K562 (cell line): ENCODE results near the gene SUGT1. TPM values are rescaled to one million over a fixed set of nuclear protein-coding genes. Genes with fewer than 3 reads are reported as not detected.

Source experiments
- USF2 ChIP-seq: sonication (generic); formaldehyde crosslinking; IDR thresholded peaks from 2 replicates; pipeline ENCODE4 v1.5.0; 2020; ENCODE audit warnings: missing genetic modification reagents
- polyA plus RNA-seq, 8 experiments: library from polyadenylated mRNA; depleted of rRNA in 4 of 8; stranded (reverse) in 5 of 8; unstranded in 3 of 8; fragments of >200 nt; fragmentation: Nextera tagmentation in 2 of 8; fragmentation: Illumina TruSeq in 1 of 8; extraction: Ambion mirVana in 2 of 8; extraction: Trizol in 1 of 8; gene quantifications; 2 replicates each; pipeline versions ENCODE4 v1.2.1 to v1.2.3, GENCODE V29; 2011 to 2014; ENCODE audit warnings: inconsistent platforms in 1 of 8, missing spikeins in 1 of 8
- total RNA-seq, 7 experiments: library from RNA; depleted of rRNA in 6 of 7; stranded (reverse); fragments of >200 nt in 6 of 7; fragmentation: Illumina TruSeq in 2 of 7; extraction: Trizol in 2 of 7; gene quantifications; 2 replicates each; pipeline versions ENCODE4 v1.2.1 to v1.2.3, GENCODE V29; 2011 to 2021; ENCODE audit warnings: low replicate concordance in 1 of 7
- TF ChIP-seq, protein P1 (sequence below): sonication (generic); formaldehyde crosslinking; IDR thresholded peaks from 2 replicates; pipeline ENCODE4 v1.8.0; 2022; ENCODE audit warnings: missing genetic modification reagents, mild to moderate bottlenecking, moderate library complexity, borderline replicate concordance
- TF ChIP-seq, protein P2 (sequence below): fragments of 250-450 bp; sonication (Bioruptor Pico); IDR thresholded peaks from 2 replicates; pipeline ENCODE4 v1.8.0; 2022; ENCODE audit warnings: inconsistent platforms
- TF ChIP-seq, protein P3 (sequence below): sonication (generic); formaldehyde crosslinking; IDR thresholded peaks from 2 replicates; pipeline ENCODE4 v1.8.0; 2022; ENCODE audit warnings: mild to moderate bottlenecking, missing genetic modification reagents, borderline replicate concordance
- TF ChIP-seq, protein P4 (sequence below), 2 experiments: fragments of 250-450 bp in 1 of 2; fragments of 450-650 bp in 1 of 2; sonication (Bioruptor Pico) in 1 of 2; IDR thresholded peaks; 2 replicates each; pipeline versions ENCODE4 v1.6.1 to v1.8.0; 2016 to 2021; ENCODE audit warnings: mild to moderate bottlenecking in 2 of 2, moderate library complexity in 2 of 2, missing compliant biosample characterization in 1 of 2, missing genetic modification characterization in 1 of 2

Gene SUGT1
- total and polyA plus RNA-seq, 9 of the 15 experiments (the other 6 are each of a cell fraction or from before 2014, with no cell fraction given) = 38.1 to 67.1 (median 53.8) TPM

- TF ChIP-seq, protein P1, sequence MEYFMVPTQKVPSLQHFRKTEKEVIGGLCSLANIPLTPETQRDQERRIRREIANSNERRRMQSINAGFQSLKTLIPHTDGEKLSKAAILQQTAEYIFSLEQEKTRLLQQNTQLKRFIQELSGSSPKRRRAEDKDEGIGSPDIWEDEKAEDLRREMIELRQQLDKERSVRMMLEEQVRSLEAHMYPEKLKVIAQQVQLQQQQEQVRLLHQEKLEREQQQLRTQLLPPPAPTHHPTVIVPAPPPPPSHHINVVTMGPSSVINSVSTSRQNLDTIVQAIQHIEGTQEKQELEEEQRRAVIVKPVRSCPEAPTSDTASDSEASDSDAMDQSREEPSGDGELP (CRISPR knock-in tag) = no peak
- no peak for TF ChIP-seq USF2 (CRISPR knock-in tag)
- TF ChIP-seq, protein P2, sequence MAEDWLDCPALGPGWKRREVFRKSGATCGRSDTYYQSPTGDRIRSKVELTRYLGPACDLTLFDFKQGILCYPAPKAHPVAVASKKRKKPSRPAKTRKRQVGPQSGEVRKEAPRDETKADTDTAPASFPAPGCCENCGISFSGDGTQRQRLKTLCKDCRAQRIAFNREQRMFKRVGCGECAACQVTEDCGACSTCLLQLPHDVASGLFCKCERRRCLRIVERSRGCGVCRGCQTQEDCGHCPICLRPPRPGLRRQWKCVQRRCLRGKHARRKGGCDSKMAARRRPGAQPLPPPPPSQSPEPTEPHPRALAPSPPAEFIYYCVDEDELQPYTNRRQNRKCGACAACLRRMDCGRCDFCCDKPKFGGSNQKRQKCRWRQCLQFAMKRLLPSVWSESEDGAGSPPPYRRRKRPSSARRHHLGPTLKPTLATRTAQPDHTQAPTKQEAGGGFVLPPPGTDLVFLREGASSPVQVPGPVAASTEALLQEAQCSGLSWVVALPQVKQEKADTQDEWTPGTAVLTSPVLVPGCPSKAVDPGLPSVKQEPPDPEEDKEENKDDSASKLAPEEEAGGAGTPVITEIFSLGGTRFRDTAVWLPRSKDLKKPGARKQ (CRISPR knock-in tag) = no peak
- TF ChIP-seq, protein P3, sequence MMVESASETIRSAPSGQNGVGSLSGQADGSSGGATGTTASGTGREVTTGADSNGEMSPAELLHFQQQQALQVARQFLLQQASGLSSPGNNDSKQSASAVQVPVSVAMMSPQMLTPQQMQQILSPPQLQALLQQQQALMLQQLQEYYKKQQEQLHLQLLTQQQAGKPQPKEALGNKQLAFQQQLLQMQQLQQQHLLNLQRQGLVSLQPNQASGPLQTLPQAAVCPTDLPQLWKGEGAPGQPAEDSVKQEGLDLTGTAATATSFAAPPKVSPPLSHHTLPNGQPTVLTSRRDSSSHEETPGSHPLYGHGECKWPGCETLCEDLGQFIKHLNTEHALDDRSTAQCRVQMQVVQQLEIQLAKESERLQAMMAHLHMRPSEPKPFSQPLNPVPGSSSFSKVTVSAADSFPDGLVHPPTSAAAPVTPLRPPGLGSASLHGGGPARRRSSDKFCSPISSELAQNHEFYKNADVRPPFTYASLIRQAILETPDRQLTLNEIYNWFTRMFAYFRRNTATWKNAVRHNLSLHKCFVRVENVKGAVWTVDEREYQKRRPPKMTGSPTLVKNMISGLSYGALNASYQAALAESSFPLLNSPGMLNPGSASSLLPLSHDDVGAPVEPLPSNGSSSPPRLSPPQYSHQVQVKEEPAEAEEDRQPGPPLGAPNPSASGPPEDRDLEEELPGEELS (CRISPR knock-in tag) = no peak
- TF ChIP-seq, protein P4, sequence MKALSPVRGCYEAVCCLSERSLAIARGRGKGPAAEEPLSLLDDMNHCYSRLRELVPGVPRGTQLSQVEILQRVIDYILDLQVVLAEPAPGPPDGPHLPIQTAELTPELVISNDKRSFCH (CRISPR knock-in tag; IDR thresholded peaks at IDR 0.05) = no peak
- TF ChIP-seq, protein P4 (tag; IDR thresholded peaks at IDR 0.05) = no peak
These were observed 10.5 kb upstream of the SUGT1 start, which contains the start of gene HNRNPA1L2 (continued) for GRCh38 chr13:52642131-52642530.
